Trophoblast cell (in vitro differentiated cells and primary cell): Measurements from ENCODE around the gene ACACA.

Experiments
- DNase-seq, 2 donors: peaks; one replicate each; pipeline ENCODE4 v3.0.0-alpha.2; 2016
- H2AFZ ChIP-seq: 2 replicates; pipeline ENCODE4 v1.6.1; 2013; ENCODE audit warnings: low read length, moderate library complexity, mild to moderate bottlenecking; ENCODE audit not compliant: insufficient read depth, poor library complexity
- H2AK5ac ChIP-seq: 2 replicates; pipeline ENCODE4 v1.6.1; 2013; ENCODE audit warnings: mild to moderate bottlenecking, low read length
- H2BK120ac ChIP-seq: 2 replicates; pipeline ENCODE4 v1.6.1; 2013; ENCODE audit warnings: low read length, mild to moderate bottlenecking, moderate library complexity; ENCODE audit not compliant: insufficient read depth, poor library complexity
- H2BK12ac ChIP-seq: 2 replicates; pipeline ENCODE4 v1.6.1; 2013; ENCODE audit warnings: mild to moderate bottlenecking, low read length, moderate library complexity
- H2BK5ac ChIP-seq: 2 replicates; pipeline ENCODE4 v1.6.1; 2013; ENCODE audit warnings: low read length, low read depth, moderate library complexity, mild to moderate bottlenecking; ENCODE audit not compliant: poor library complexity
- H3K14ac ChIP-seq: 2 replicates; pipeline ENCODE4 v1.6.1; 2013; ENCODE audit warnings: mild to moderate bottlenecking, low read length
- H3K18ac ChIP-seq: 2 replicates; pipeline ENCODE4 v1.6.1; 2013; ENCODE audit warnings: mild to moderate bottlenecking, low read length
- H3K23ac ChIP-seq: 2 replicates; pipeline ENCODE4 v1.6.1; 2013; ENCODE audit warnings: low read length
- H3K27ac ChIP-seq: 2 replicates; pipeline ENCODE4 v1.5.1; 2013; ENCODE audit warnings: low read depth, mild to moderate bottlenecking, inconsistent platforms, low read length, moderate library complexity
- H3K27me3 ChIP-seq: 2 replicates; pipeline ENCODE4 v1.6.1; 2013; ENCODE audit warnings: inconsistent platforms, mild to moderate bottlenecking, low read length, moderate library complexity; ENCODE audit not compliant: insufficient read depth
- H3K36me3 ChIP-seq, 2 experiments: 1 replicate in 1 of 2; 2 replicates in 1 of 2; pipeline ENCODE4 v1.6.1; 2013; ENCODE audit warnings: low read length in 2 of 2, mild to moderate bottlenecking in 2 of 2, moderate library complexity in 1 of 2; ENCODE audit not compliant: insufficient read depth in 2 of 2, control insufficient read depth in 1 of 2
- H3K4ac ChIP-seq: 2 replicates; pipeline ENCODE4 v1.6.1; 2013; ENCODE audit warnings: low read depth, mild to moderate bottlenecking, low read length, moderate library complexity
- H3K4me1 ChIP-seq, 2 experiments: 1 replicate in 1 of 2; 2 replicates in 1 of 2; pipeline ENCODE4 v1.6.1; 2013; ENCODE audit warnings: low read length in 2 of 2, mild to moderate bottlenecking in 2 of 2, moderate library complexity in 1 of 2; ENCODE audit not compliant: insufficient read depth in 2 of 2, control insufficient read depth in 1 of 2
- H3K4me2 ChIP-seq: 2 replicates; pipeline ENCODE4 v1.6.1; 2013; ENCODE audit warnings: inconsistent platforms, mild to moderate bottlenecking, low read length, moderate library complexity
- H3K4me3 ChIP-seq: 2 replicates; pipeline ENCODE4 v1.5.1; 2013; ENCODE audit warnings: mild to moderate bottlenecking, low read depth, low read length, inconsistent platforms
- H3K79me1 ChIP-seq: one replicate; pipeline ENCODE4 v1.6.1; 2013; ENCODE audit warnings: low read length
- H3K79me2 ChIP-seq: 2 replicates; pipeline ENCODE4 v1.6.1; 2013; ENCODE audit warnings: low read length, mild to moderate bottlenecking; ENCODE audit not compliant: control insufficient read depth, insufficient read depth, poor library complexity
- H3K9ac ChIP-seq: 2 replicates; pipeline ENCODE4 v1.6.1; 2013; ENCODE audit warnings: mild to moderate bottlenecking, low read length
- H3K9me3 ChIP-seq: 2 replicates; pipeline ENCODE4 v1.6.1; 2013; ENCODE audit warnings: low read depth, mild to moderate bottlenecking, control low read depth, inconsistent platforms, low read length; ENCODE audit not compliant: insufficient read depth
- H4K12ac ChIP-seq: 2 replicates; pipeline ENCODE4 v1.6.1; 2013; ENCODE audit warnings: low read depth, mild to moderate bottlenecking, low read length, moderate library complexity
- H4K8ac ChIP-seq: 2 replicates; pipeline ENCODE4 v1.6.1; 2013; ENCODE audit warnings: low read depth, mild to moderate bottlenecking, low read length, moderate library complexity
- H4K91ac ChIP-seq: one replicate; pipeline ENCODE4 v1.6.1; 2013; ENCODE audit warnings: low read depth, mild to moderate bottlenecking, low read length, moderate library complexity
- WGBS: extraction: QIAGEN DNeasy Blood & Tissue Kit; methylation state at CpG from one replicate; pipeline ENCODE4 v1.1.7; 2013; ENCODE audit warnings: missing lambda C conversion rate; ENCODE audit not compliant: insufficient read length, insufficient coverage; ENCODE audit errors: extremely low coverage; 5-methylcytosine and 5-hydroxymethylcytosine counted together

ACACA gene

DNA sequence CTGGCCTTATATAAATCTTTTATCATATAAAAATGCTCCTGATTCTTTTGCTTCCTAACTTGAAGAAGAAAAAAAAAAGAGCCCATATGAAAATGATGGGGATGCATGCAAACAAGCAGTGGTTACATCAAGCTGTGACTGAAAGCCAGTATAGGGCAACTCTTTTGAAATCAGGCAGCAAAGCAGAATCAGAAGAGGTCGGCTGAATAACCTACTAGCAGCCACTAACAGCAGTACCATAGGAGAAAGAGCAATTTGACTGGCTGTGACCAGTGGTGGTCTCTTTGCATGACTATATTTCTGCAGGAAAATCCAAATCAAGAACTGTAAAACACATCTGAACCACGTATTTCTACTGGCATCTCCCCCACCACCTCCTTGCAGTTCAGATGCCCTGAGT is 192.7 kb downstream of the ACACA start:
- Histone ChIP-seq H4K12ac (no peak overlapping the region), H3K14ac (no peak overlapping the region), H3K79me2 (no peaks in the 10 kb centered on the region), H3K23ac (no peak overlapping the region), H3K18ac (no peak overlapping the region), H3K4me2 (no peak overlapping the region), H2BK12ac (no peak overlapping the region), H4K8ac (no peak overlapping the region), H4K91ac (no peak overlapping the region), H3K27ac (no peak overlapping the region), H3K4ac (no peak overlapping the region), H3K36me3 (peaks cover 2 to 7% of the 10 kb centered on the region in 2 experiments), H2AFZ (no peak overlapping the region), H3K9ac (no peak overlapping the region), H2BK120ac (no peak overlapping the region), H3K27me3 (no peaks in the 10 kb centered on the region), H3K4me3 (no peak overlapping the region), H2BK5ac (no peak overlapping the region), H3K4me1 (no peaks in the 10 kb centered on the region), H3K9me3 (no peaks in the 10 kb centered on the region), H2AK5ac (no peak overlapping the region), H3K79me1 (no peaks in the 10 kb centered on the region)
- WGBS, result no CpG with 5 or more reads among the region's 2 CpGs
- no peak for DNase-seq

DNA sequence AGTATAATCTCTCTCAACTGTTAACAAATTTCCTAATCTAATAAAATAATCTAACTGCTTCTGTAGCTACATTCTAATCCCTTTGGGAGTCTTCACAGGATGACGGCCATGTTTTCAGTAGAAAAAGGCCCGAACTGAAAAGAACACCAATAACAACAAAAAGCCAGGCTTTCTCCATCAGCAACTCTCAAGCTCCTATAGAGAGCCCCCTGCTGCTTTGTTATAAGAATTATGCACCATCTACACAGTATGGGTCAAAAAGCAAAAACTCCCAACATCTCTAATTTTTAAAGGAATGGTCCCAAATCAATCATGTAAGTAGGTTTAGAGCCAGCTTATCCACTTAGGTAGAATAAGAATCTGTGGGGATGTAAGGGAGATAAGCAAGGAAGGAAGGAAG is 194.5 kb downstream of the ACACA start:
- no peak for DNase-seq
- no peaks in the 10 kb centered on the region for H3K79me1 ChIP-seq
- H3K4me3 ChIP-seq, result no peak overlapping the region
- no peak overlapping the region for H2BK5ac ChIP-seq
- no peak overlapping the region for H3K9ac ChIP-seq
- no peaks in the 10 kb centered on the region for H3K79me2 ChIP-seq
- H2BK12ac ChIP-seq, result no peak overlapping the region
- no peaks in the 10 kb centered on the region for H3K27me3 ChIP-seq
- H4K91ac ChIP-seq, result no peak overlapping the region
- no peak overlapping the region for H2BK120ac ChIP-seq
- no peak overlapping the region for H4K8ac ChIP-seq
- no CpG with 5 or more reads among the region's 2 CpGs for WGBS
- no peak overlapping the region for H3K4me2 ChIP-seq
- H3K4ac ChIP-seq, result no peak overlapping the region
- H3K18ac ChIP-seq, result no peak overlapping the region
- no peaks in the 10 kb centered on the region for H3K9me3 ChIP-seq
- H2AFZ ChIP-seq, result no peak overlapping the region
- H3K23ac ChIP-seq, result no peak overlapping the region
- no peaks in the 10 kb centered on the region for H3K4me1 ChIP-seq
- no peak overlapping the region for H4K12ac ChIP-seq
- no peak overlapping the region for H3K14ac ChIP-seq
- peaks cover 4 to 14% of the 10 kb centered on the region in 2 experiments for H3K36me3 ChIP-seq
- no peak overlapping the region for H2AK5ac ChIP-seq
- no peak overlapping the region for H3K27ac ChIP-seq

DNA sequence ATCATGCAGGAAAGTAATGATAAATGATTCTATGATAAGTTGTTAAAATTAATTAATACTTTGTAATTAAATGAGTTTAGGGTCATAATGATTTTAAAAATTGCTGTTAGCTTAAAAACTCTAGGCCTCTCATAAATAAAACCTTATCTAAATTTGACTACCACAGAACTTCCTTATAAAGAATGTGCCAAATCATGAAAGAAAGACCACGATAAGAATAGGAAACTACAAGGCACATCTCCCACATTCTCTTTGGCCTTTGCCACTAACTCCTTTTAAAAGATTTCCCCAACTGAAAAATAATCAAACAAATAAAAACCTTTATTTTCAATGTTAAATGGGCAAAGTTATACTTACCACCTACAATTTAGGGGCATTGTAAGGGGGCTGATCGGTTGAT is 195.5 kb downstream of the ACACA start:
- no peak overlapping the region for H2BK12ac ChIP-seq
- no peak overlapping the region for H3K4me3 ChIP-seq
- no CpG with 5 or more reads among the region's 2 CpGs for WGBS
- H2AK5ac ChIP-seq, result no peak overlapping the region
- H4K8ac ChIP-seq, result no peak overlapping the region
- no peak overlapping the region for H3K23ac ChIP-seq
- H3K79me2 ChIP-seq, result no peaks in the 10 kb centered on the region
- peaks cover 4 to 16% of the 10 kb centered on the region in 2 experiments for H3K36me3 ChIP-seq
- no peak overlapping the region for H4K12ac ChIP-seq
- H3K4me1 ChIP-seq, result no peaks in the 10 kb centered on the region
- H3K18ac ChIP-seq, result no peak overlapping the region
- H3K27me3 ChIP-seq, result no peaks in the 10 kb centered on the region
- no peak overlapping the region for H3K27ac ChIP-seq
- H3K14ac ChIP-seq, result no peak overlapping the region
- no peak overlapping the region for H3K9ac ChIP-seq
- H2BK120ac ChIP-seq, result no peak overlapping the region
- no peak for DNase-seq
- H4K91ac ChIP-seq, result no peak overlapping the region
- H2BK5ac ChIP-seq, result no peak overlapping the region
- H3K79me1 ChIP-seq, result no peaks in the 10 kb centered on the region
- H2AFZ ChIP-seq, result no peak overlapping the region
- H3K9me3 ChIP-seq, result no peaks in the 10 kb centered on the region
- no peak overlapping the region for H3K4ac ChIP-seq
- H3K4me2 ChIP-seq, result no peak overlapping the region

DNA sequence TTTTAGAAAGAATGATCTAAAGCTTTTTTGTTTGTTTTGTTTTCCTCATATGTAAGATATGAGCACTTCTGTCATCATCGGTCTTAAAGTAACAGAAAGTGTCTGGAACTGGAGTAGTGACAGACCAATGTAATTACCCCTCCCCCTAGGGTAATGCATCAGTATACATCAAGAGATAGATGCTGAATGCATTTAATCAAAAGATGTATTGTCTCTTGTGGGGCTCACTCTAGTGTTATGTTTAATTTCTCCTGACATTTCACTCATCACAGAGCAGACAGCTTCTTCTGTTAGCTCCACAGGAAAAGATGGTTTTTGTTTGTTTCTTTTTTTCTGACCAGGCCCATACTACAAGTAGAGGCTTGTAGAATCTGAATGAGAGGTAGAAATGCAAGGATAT is 199.5 kb downstream of the ACACA start:
- Histone ChIP-seq H3K36me3 (peaks cover 3 to 16% of the 10 kb centered on the region in 2 experiments), H3K27me3 (no peaks in the 10 kb centered on the region), H3K9me3 (no peaks in the 10 kb centered on the region), H2AK5ac (no peak overlapping the region), H4K12ac (no peak overlapping the region), H3K14ac (no peak overlapping the region), H2BK120ac (no peak overlapping the region), H3K4me2 (no peak overlapping the region), H2BK5ac (no peak overlapping the region), H3K18ac (no peak overlapping the region), H4K8ac (no peak overlapping the region), H4K91ac (no peak overlapping the region), H3K9ac (no peak overlapping the region), H2BK12ac (no peak overlapping the region), H3K4me3 (no peak overlapping the region), H3K4ac (no peak overlapping the region), H3K79me1 (no peaks in the 10 kb centered on the region), H3K79me2 (no peaks in the 10 kb centered on the region), H2AFZ (no peak overlapping the region), H3K27ac (no peak overlapping the region), H3K23ac (no peak overlapping the region), H3K4me1 (no peaks in the 10 kb centered on the region)
- no CpG with 5 or more reads among the region's 1 CpG for WGBS
- no peak for DNase-seq
